ENCODE results near the gene LYSMD1. TPM values are rescaled to one million over a fixed set of nuclear protein-coding genes. Genes with fewer than 3 reads are reported as not detected.
A peak's percentile ranks its signal among the peaks of the same experiment; 100 is the strongest.

Gene LYSMD1
- polyA plus RNA-seq, 1 of the 3 experiments (the other 2 are of a cell fraction): 4.5 TPM

GRCh38 chr1:151166505-151166956 is 829 bp upstream of the LYSMD1 start:
- Histone ChIP-seq H3K9me3 (no peaks in the 10 kb centered on the region), H3K9ac (peak overlapping the region; percentile 81), H3K27ac (ENCODE audit: low read depth in 2 of 2, low read length in 1 of 2) (peak overlapping the region; percentile 76 to 85), H3K27me3 (ENCODE audit: insufficient read depth) (no peaks in the 10 kb centered on the region), H3K4me2 (peak overlapping the region; percentile 93), H3K4me1 (ENCODE audit: control insufficient read depth in 1 of 2, insufficient read depth in 2 of 2, low read depth in 1 of 2, low read length in 1 of 2) (peaks cover 4 to 15% of the 10 kb centered on the region in 2 experiments; a peak in 2 of 4 replicates), H3K9me2 (no peaks in the 10 kb centered on the region), H3F3A (replicated peaks; ENCODE audit: insufficient read depth) (no peaks in the 10 kb centered on the region), H4K20me1 (ENCODE audit: insufficient read depth) (no peaks in the 10 kb centered on the region), H3K36me3 (replicated peaks in 1 of 2; ENCODE audit: control insufficient read depth in 1 of 2, insufficient read depth in 2 of 2, low read length in 1 of 2) (peaks cover 17 to 33% of the 10 kb centered on the region in 2 experiments), H2AFZ (ENCODE audit: low read depth) (peak overlapping the region; percentile 85), H3K4me3 (ENCODE audit: low read depth in 2 of 2, low read length in 1 of 2) (peak overlapping the region; percentile 84 to 86), H3K79me2 (ENCODE audit: insufficient read depth) (peaks cover 40% of the 10 kb centered on the region)
- 2% methylated on average over 15 of the region's 15 CpGs for WGBS (ENCODE audit: low lambda C conversion rate)
- TF ChIP-seq TEAD4 (IDR thresholded peaks at IDR 0.05; ENCODE audit: borderline replicate concordance, insufficient read depth) (no peak), MXI1 (IDR thresholded peaks at IDR 0.05; ENCODE audit: low read depth, low read length) (no peak), REST (IDR thresholded peaks at IDR 0.05; ENCODE audit: low read depth, low read length) (0 out of 2 replicates have a peak, but pooled peaks have one; percentile 16)
- peak; percentile 47 for DNase-seq
- ChIA-PET POLR2A (interaction anchor here (0.6 to 1.0 kb wide), 3 partner anchors 23 to 96 kb away, joined by 3 to 4 read pairs (median 3); partner anchors contain the start of gene GABPB2), CTCF (interaction anchor here (0.6 to 1.3 kb wide), 4 partner anchors 9 to 67 kb away, joined by 3 to 5 read pairs (median 4); partner anchors contain the start of genes TMOD4 and VPS72)

GRCh38 chr1:151165281-151165737 is 393 bp downstream of the LYSMD1 start:
- DNase-seq: peak; percentile 67
- Histone ChIP-seq H3K9me3 (no peaks in the 10 kb centered on the region), H3K4me2 (peak overlapping the region; percentile 95), H3K9ac (peak overlapping the region; percentile 83), H3K79me2 (ENCODE audit: insufficient read depth) (peaks cover 40% of the 10 kb centered on the region), H3K4me1 (ENCODE audit: control insufficient read depth in 1 of 2, insufficient read depth in 2 of 2, low read depth in 1 of 2, low read length in 1 of 2) (peaks cover 4 to 15% of the 10 kb centered on the region in 2 experiments; a peak in 2 of 4 replicates), H3K9me2 (no peaks in the 10 kb centered on the region), H4K20me1 (ENCODE audit: insufficient read depth) (no peaks in the 10 kb centered on the region), H3K27ac (ENCODE audit: low read depth in 2 of 2, low read length in 1 of 2) (peak overlapping the region; percentile 63 to 92; a peak in 3 of 4 replicates), H3K4me3 (ENCODE audit: low read depth in 2 of 2, low read length in 1 of 2) (peak overlapping the region; percentile 84 to 86), H3K36me3 (replicated peaks in 1 of 2; ENCODE audit: control insufficient read depth in 1 of 2, insufficient read depth in 2 of 2, low read length in 1 of 2) (peaks cover 17 to 35% of the 10 kb centered on the region in 2 experiments), H3K27me3 (ENCODE audit: insufficient read depth) (no peaks in the 10 kb centered on the region), H2AFZ (ENCODE audit: low read depth) (peak overlapping the region; percentile 89), H3F3A (replicated peaks; ENCODE audit: insufficient read depth) (no peaks in the 10 kb centered on the region)
- TF ChIP-seq REST (IDR thresholded peaks at IDR 0.05; ENCODE audit: low read depth, low read length) (no peak), CHD2 (IDR thresholded peaks at IDR 0.05; ENCODE audit: low read length, partially characterized antibody) (no peak), TAF1 (IDR thresholded peaks at IDR 0.05; ENCODE audit: borderline replicate concordance, low read depth, low read length) (no peak), GATA2 (CRISPR knock-in tag; IDR thresholded peaks at IDR 0.05) (no peak), RFX5 (IDR thresholded peaks at IDR 0.05; ENCODE audit: low read length) (no peak), POLR2AphosphoS5 (IDR thresholded peaks at IDR 0.05; ENCODE audit: low read depth, low read length) (peak; percentile 33; the same call in 1 of the 2 replicates)
- TF ChIP-seq, protein P1, sequence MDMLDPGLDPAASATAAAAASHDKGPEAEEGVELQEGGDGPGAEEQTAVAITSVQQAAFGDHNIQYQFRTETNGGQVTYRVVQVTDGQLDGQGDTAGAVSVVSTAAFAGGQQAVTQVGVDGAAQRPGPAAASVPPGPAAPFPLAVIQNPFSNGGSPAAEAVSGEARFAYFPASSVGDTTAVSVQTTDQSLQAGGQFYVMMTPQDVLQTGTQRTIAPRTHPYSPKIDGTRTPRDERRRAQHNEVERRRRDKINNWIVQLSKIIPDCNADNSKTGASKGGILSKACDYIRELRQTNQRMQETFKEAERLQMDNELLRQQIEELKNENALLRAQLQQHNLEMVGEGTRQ (IDR thresholded peaks at IDR 0.05; ENCODE audit: borderline replicate concordance, low read depth, low read length): no peak
- 3% methylated on average over 14 of the region's 15 CpGs for WGBS (ENCODE audit: low lambda C conversion rate)
- POLR2A ChIA-PET: interaction anchor here (0.9 kb wide), 1 partner anchor 24 kb away, joined by 4 read pairs; the partner anchor contains the start of gene VPS72
- CTCF ChIA-PET: interaction anchor here (0.7 to 1.8 kb wide), 8 partner anchors 9 to 176 kb away, joined by 3 to 12 read pairs (median 4); partner anchors contain the start of genes CDC42SE1, GABPB2, TMOD4 and TNFAIP8L2
